HG02973 (cell line): Measurements from ENCODE around the gene CDK7.
"Not testable (repeated sequence)": the region's sequence is repeated elsewhere in the genome, so short reads cannot be mapped to it uniquely, and the experiment has no call there.

Experiments
- ATAC-seq: cut with Tn5 transposase; IDR thresholded peaks from one replicate; pipeline ENCODE4 v1.9.1; 2021; ENCODE audit warnings: moderate library complexity; ENCODE audit not compliant: unreplicated experiment

CDK7 gene

GRCh38 chr5:69236733-69237132 is 2.0 kb downstream of the CDK7 start:
- ATAC-seq: not testable (repeated sequence)

- no peak for ATAC-seq
Observed at GRCh38 chr5:69237877-69238276, 3.2 kb downstream of the CDK7 start.

GRCh38 chr5:69238760-69239251 is 4.1 kb downstream of the CDK7 start:
- no peak for ATAC-seq

- no peak for ATAC-seq
Observed at GRCh38 chr5:69242215-69242927, 7.7 kb downstream of the CDK7 start.

GRCh38 chr5:69245031-69245430 is 10.3 kb downstream of the CDK7 start:
- no peak for ATAC-seq

- no peak for ATAC-seq
Observed at GRCh38 chr5:69248019-69248418, 13.3 kb downstream of the CDK7 start.

- no peak for ATAC-seq
Observed at GRCh38 chr5:69250593-69250992, 15.9 kb downstream of the CDK7 start.

- no peak for ATAC-seq
Observed at GRCh38 chr5:69252437-69252836, 17.8 kb downstream of the CDK7 start.

GRCh38 chr5:69255940-69256339 is 21.3 kb downstream of the CDK7 start:
- ATAC-seq: not testable (repeated sequence)

GRCh38 chr5:69257577-69257976 is 22.9 kb downstream of the CDK7 start:
- no peak for ATAC-seq

GRCh38 chr5:69261034-69261433 is 26.3 kb downstream of the CDK7 start:
- no peak for ATAC-seq

GRCh38 chr5:69265931-69266330 is 31.2 kb downstream of the CDK7 start:
- no peak for ATAC-seq

- no peak for ATAC-seq
Observed at GRCh38 chr5:69268899-69269298, 34.2 kb downstream of the CDK7 start.

GRCh38 chr5:69270840-69271239 is 36.2 kb downstream of the CDK7 start:
- no peak for ATAC-seq

GRCh38 chr5:69271376-69271775 is 36.7 kb downstream of the CDK7 start:
- ATAC-seq: no peak

GRCh38 chr5:69275563-69275962 is 40.9 kb downstream of the CDK7 start:
- ATAC-seq: no peak

GRCh38 chr5:69276422-69277174 is 41.9 kb downstream of the CDK7 start:
- no peak for ATAC-seq

GRCh38 chr5:69279517-69279916 is 44.8 kb downstream of the CDK7 start:
- no peak for ATAC-seq

- no peak for ATAC-seq
Observed at GRCh38 chr5:69281114-69281513, 46.4 kb downstream of the CDK7 start.

- ATAC-seq: no peak
Observed at GRCh38 chr5:69284203-69284602, 49.5 kb downstream of the CDK7 start.

- no peak for ATAC-seq
Observed at GRCh38 chr5:69285448-69286116, 50.9 kb downstream of the CDK7 start.

- ATAC-seq: no peak
Observed at GRCh38 chr5:69288069-69288468, 53.4 kb downstream of the CDK7 start.
